GM10847 (cell line): ENCODE measurements around the gene PARM1.

Experiments
- POLR2A ChIP-seq: IDR thresholded peaks from 2 replicates; pipeline ENCODE4 v1.6.1; 2011; ENCODE audit not compliant: insufficient read length; ENCODE audit errors: extremely low read depth

Gene PARM1

DNA sequence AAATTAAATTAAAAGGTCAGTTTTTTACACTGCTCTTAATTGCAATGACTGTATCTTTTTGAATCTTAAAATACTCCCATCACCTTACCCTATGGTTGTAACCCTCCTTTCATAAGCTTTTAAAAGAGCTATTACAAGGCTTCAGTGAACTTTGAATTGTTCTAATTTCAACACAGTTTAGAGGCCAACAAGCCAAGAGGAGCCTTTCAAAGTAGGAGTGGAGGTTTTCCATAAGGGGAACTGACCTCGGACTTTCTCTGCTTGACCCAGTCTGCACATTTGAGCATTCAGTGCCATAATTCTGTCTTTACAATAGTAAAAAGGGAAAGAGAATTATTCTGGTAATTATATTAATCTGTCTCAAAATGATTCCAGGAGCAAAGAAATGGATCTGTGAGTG lies 98.9 kb downstream of the PARM1 start:
- no peak for TF ChIP-seq POLR2A

DNA sequence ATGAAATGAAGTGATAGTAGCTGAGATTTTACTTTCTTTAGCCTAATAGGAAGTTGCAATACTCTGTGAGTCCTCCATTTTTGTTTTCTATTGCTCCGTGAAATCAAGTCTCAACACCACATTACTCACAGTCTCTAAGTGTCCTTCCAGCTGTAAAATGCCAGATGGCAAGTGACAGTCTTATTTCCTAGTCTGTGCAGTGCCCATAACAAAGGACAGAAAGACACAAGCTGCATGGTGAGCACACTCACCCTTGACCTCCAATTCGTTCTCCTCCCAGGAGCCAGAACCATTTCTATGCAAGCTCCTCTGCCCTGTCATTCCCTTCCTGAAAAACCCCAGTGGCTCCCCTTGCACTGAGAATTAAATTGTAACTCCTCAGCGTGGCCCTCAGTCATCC lies 101.6 kb downstream of the PARM1 start:
- TF ChIP-seq POLR2A = no peak

DNA sequence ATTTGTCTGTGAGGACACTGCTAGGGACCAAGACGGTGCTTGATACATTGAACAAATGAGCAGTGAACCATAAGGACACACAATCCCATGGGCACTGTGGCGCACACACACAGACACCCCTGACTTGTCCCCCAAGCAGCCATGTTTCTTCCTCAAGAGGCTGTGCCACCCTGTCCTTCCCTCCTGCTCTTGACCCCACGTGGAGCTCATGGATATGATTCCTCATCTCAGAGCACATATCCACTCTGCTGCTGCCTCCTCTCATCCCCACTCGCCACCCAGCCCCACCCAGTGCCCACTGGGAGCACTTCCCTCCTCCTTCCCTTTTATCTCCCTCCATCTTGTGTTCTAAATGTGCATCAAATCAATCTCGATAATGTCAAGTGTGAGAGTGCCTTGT lies 102.4 kb downstream of the PARM1 start:
- no peak for TF ChIP-seq POLR2A

DNA sequence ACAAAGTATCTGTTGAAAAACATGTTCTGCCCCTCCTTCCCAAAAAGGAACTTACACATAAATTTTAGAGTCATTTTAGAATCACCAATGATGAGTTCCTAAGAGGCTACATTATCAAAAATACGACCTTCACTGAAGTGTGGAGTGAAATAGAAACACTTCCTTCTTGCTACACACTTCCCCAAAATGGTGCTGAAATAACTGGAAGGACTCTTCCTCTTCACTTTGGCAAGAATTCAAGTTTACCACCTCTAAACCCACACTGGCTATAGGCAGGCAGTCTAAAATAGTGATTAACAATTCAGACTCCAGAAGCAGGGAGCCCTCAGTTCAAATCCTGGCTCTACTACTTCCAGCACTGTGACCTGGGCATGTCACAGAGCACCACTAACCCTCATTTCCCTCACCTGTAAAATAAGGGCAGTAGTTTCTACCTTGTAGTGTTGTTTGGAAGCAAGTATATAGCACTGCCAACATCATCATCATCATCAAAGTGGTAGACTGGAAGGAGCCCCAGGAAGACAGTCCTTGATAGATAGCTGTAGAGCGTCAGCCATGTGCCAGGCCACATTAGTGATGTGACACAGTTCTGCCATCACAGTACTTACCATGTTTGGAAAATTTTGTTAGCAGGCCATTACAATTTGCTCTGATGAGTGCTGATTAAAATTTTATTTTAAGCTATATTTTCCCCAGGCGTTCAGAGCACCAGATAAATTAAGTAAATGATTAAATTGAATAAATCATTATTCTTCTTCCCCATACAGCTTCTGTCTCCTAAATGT lies 103.3 kb downstream of the PARM1 start:
- no peak for TF ChIP-seq POLR2A

DNA sequence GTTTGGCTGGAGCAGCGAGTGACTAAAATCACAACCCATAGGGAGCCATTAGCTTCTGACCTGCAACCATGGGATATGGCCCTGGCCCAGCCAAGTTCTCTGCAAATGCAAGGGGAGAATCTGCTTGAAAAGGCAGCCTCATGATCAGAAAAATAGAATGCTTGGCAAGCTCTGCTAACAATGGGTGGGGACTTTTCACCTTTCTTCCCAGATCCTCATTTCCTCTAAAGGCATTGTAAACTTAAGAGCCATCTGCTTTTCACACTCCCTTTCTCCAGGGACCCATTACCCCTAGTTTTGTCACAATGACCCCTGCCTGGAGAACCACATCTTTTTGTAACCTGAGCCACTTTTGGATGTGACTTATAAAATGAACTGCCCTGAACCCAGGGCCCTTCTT lies 104.3 kb downstream of the PARM1 start:
- TF ChIP-seq POLR2A = no peak

DNA sequence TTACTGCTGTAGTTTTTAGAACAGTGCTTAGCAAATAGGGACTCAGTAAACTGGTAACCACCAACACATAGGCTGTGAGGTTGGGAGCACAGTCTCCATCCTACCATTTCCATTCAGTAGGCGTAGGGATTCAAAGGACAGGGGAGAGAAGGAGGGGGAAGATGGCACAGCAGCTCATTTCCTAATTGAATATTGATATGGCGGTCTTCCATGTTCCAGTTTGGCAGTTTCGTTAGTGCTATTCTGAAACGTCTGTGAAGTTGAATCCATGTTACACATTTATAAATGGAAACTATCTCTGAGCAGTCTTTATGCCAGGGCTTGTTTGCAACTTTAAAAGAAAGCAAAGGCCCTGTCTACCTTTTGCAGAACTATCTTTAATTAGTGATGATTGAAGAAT lies 105.5 kb downstream of the PARM1 start:
- no peak for TF ChIP-seq POLR2A

DNA sequence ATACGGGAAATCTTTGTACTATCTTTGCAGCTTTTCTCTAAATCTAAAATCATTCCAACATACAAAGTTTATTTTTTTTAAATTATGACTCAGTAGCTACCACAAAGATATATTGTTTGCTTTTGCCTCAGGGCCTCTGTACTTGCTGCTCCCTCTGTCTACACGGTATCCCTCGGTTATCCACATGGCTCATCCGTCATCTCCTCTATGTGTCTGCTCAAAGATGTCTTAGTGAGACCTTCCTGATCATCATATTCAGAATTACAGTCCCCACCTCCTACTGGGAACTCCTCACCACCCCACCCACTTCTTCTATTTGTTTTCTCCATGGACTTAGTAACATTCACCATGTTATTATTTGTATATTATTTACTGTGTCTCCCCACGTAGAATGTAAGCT lies 107.8 kb downstream of the PARM1 start:
- no peak for TF ChIP-seq POLR2A

DNA sequence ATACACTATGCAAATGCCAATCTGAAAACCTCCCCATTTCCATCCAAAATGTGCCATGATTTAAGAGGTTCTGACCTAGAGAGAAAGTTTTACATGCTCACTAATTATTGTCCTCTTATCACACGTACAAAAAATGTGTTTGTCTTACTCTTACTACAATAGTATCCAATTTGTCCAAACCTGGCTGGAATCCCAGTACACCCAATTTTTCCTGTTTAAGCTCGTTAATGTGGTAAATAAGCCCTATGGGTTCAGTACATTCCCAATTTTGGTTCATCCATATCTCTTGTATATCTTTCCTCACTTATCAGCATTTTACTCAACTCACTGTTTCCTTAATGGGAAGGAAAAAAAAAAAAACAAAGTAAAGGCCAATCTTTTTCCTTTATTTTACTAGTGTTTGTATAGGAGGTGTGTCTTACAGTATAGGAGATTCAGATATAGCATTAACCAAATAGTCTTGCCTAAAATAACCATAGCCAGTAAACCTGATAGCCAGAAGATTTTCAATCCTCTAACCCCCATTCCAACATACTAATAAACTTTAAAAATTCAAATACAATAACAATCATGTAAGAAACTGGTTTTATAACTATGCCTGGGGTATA lies 109.8 kb downstream of the PARM1 start:
- TF ChIP-seq POLR2A = no peak

DNA sequence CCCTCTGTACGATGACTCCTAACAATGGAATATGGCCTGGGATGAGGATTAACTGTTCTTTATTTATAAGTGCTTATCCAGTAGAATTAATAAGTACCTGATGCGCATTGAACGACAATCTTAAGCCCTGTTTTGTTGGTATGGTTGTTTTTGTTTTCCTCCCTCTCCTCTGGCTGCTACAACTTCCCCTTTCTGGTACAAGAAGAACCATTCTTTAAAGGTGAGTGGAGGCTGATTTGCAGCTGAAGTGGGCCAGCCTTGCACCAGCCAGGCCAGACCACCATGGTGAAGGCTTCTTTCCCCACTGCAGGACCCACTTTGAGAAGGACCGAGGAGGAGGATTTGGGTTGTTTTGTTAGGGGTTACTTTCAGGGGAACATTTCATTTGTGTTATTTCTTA lies 113.3 kb downstream of the PARM1 start:
- TF ChIP-seq POLR2A = no peak

DNA sequence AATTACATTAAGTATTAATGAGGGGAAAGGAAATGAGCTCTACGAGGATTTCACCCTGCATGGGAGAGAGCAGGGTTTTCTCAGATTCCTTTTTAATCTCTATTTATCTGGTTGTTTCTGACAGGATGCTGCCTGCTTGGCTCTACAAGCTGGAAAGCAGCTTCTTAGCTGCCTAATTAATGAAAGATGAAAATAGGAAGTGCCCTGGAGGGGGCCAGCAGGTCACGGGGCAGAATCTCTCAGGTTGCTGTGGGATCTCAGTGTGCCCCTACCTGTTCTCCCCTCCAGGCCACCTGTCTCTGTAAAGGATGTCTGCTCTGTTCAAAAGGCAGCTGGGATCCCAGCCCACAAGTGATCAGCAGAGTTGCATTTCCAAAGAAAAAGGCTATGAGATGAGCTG lies 113.7 kb downstream of the PARM1 start:
- no peak for TF ChIP-seq POLR2A

DNA sequence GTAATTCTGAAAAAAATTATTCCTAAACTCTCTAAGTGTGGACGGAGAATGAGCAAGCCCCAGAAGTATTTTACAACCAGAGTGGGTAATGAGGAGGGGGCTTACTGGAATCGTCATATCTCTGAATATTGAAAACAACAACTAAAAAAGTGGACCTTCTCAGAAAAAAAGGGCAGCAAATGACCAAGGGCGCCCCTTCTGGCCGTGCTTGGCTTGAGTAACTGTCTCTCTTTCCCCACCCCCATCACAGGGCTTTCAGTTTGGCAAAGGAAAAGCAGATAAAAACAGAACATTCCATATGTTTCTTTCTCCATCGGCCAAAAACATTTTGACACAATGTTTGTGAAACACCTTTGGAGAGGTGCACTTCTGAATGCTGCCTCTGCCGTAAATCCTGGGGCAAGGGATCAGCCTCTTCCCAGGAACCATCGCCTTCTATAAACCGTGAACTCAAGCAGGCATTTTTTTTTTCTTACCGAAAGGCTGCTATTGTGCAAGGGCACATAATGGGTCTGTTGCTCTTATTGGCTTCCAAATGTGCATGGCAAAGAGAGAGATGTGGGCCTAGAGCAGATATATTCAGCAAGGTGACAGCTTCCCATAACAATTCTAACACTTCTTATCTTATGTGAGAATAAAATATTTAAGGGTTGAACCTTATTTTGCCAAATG lies 115.4 kb downstream of the PARM1 start:
- TF ChIP-seq POLR2A = no peak

DNA sequence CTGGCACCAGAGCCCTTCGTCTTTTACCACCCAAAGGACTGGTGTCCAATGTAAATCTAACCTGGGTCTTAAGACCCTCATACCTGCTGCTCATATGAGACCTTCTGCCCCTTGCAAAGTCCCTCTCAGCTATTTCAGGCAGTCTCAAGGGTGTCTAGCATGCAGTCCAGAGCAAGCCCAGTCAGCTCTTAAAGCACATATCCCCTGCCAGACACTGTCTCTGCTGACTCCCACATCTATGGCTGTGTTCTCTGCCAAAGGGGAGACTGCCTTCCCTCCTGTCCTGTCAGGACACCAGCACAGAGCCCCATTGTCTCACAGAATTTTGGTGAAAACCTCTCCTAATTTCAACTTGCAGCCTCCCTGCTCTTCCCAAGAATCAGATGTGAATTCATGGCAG lies 118.5 kb downstream of the PARM1 start:
- TF ChIP-seq POLR2A = no peak

DNA sequence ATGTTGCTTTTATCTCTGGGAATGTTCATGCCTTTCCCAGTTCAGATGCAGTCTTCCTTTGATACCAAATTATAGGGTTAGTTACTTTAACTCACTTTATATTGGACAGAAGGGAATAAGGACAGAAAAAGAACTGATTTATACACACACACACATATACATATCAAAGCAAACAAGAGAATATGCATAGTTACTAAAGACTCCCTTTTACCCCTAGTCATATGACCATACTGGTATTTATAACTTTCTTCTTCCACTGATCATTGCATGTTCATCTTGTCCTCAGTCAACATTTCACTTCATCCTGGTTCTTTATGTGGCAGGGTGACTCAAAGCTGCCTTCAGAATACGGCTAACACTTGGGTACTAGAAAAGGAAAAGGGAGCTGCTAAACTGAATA lies 120.4 kb downstream of the PARM1 start:
- TF ChIP-seq POLR2A = no peak

DNA sequence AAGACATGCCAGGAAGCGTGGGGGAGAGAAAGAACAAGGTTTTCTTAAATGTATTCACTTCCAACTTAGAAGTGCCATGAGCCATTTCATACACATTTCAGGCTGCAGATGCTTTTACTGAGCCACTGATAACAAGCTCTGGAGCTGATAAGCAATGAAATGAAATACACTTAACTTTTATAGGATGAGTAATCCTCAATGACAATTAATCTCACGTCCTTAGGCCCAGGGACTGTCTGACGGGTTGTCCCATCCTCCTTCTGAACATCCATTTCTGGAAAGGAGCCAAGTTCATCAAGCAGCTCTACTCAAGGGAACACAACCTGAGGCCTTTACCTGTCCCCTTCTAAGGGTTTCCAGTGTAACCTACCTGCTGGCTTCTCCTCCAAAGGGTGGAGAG lies 121.2 kb downstream of the PARM1 start:
- no peak for TF ChIP-seq POLR2A

DNA sequence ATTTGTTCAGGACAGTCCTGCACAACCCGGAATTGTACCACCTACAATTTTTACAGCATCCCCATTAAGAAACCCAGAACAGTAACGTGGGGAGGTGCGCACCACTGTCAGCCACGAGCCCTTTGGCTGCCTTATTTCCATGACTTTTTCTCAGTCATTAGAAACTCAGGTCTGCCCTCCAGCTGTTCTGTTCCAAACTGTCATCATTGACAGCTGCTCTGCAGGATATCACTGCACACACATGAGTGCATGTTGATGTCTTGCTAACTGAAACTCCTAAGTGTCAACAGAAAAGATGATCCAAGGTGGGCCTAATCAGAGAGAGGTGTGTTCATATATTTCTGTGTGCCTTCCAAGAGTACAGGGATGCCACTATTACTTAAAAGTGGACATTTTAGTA lies 123.4 kb downstream of the PARM1 start:
- TF ChIP-seq POLR2A = no peak

DNA sequence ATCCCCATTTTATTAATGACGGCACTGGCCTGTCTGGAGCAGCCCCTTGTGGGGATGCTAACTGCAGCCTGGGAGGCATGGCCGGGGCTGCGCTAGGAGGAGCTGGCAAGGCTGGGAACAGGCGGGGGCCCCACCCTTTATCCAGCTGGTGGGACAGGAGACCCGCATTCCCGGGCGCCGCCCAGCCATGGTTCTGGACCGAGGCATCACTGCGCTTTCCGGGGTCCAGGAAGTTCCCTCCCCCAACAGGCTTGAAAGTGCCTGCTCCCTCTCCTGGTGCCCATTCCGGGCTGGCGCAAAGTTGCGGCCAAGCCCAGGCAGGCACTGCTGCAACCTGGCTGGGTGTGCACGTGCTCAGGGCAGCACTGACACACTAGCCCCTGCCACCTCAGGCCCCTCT lies 124.5 kb downstream of the PARM1 start:
- TF ChIP-seq POLR2A = no peak
